K562 (cell line): ENCODE results near the gene SLC35B4. TPM values are rescaled to one million over a fixed set of nuclear protein-coding genes. Genes with fewer than 3 reads are reported as not detected.

Experiments
- ATF1 ChIP-seq, 2 experiments: fragments of 450-650 bp in 1 of 2; IDR thresholded peaks; 2 replicates each; pipeline ENCODE4 v1.6.1; 2016; ENCODE audit warnings: missing compliant biosample characterization in 1 of 2, missing genetic modification characterization in 1 of 2
- BDP1 ChIP-seq: IDR thresholded peaks from 3 replicates; pipeline ENCODE4 v1.6.1; 2011; ENCODE audit not compliant: insufficient read length, insufficient read depth
- CBFA2T2 ChIP-seq: fragments of 450-650 bp; conservative IDR thresholded peaks from 2 replicates; pipeline ENCODE4 v1.6.1; 2017; ENCODE audit warnings: mild to moderate bottlenecking
- CCAR2 ChIP-seq: fragments of 200-400 bp; formaldehyde crosslinking; IDR thresholded peaks from 2 replicates; pipeline ENCODE4 v1.6.1; 2017; ENCODE audit warnings: mild to moderate bottlenecking, low read depth, low read length
- HOXB6 ChIP-seq: fragments of 250-450 bp; sonication (Bioruptor Pico); IDR thresholded peaks from 2 replicates; pipeline ENCODE4 v1.5.1; 2022; ENCODE audit warnings: mild to moderate bottlenecking, borderline replicate concordance
- KLF1 ChIP-seq: fragments of 450-650 bp; IDR thresholded peaks from 2 replicates; pipeline ENCODE4 v1.6.1; 2016; ENCODE audit warnings: missing genetic modification characterization, missing compliant biosample characterization
- MAFK ChIP-seq: IDR thresholded peaks from 2 replicates; pipeline ENCODE4 v1.6.1; 2011; ENCODE audit warnings: low read length, improper control_type of control experiment
- NUFIP1 ChIP-seq: fragments of 450-650 bp; IDR thresholded peaks from 2 replicates; pipeline ENCODE4 v1.6.1; 2018; ENCODE audit not compliant: partially characterized antibody
- PTRF ChIP-seq: fragments of 450-650 bp; IDR thresholded peaks from 2 replicates; pipeline ENCODE4 v1.6.1; 2016; ENCODE audit warnings: mild to moderate bottlenecking, missing genetic modification characterization, missing compliant biosample characterization
- RBM17 ChIP-seq: fragments of 200-400 bp; formaldehyde crosslinking; IDR thresholded peaks from 2 replicates; pipeline ENCODE4 v1.6.1; 2017; ENCODE audit warnings: low read depth, mild to moderate bottlenecking, low read length, borderline replicate concordance
- SMAD2 ChIP-seq: fragments of 150-350 bp; IDR thresholded peaks from 2 replicates; pipeline ENCODE4 v1.6.1; 2014; ENCODE audit warnings: low read depth, mild to moderate bottlenecking, low read length
- SMAD3 ChIP-seq: fragments of 450-650 bp; formaldehyde crosslinking; conservative IDR thresholded peaks from 2 replicates; pipeline ENCODE4 v1.4.0; 2020; ENCODE audit warnings: mild to moderate bottlenecking
- SP1 ChIP-seq: sonication (generic); formaldehyde crosslinking; IDR thresholded peaks from 2 replicates; pipeline ENCODE4 v1.8.1; 2022; ENCODE audit warnings: mild to moderate bottlenecking, missing genetic modification reagents
- ZC3H11A ChIP-seq: IDR thresholded peaks from 2 replicates; pipeline ENCODE4 v1.6.1; 2012; ENCODE audit warnings: low read depth, low read length, improper control_type of control experiment
- ZNF165 ChIP-seq: fragments of 250-450 bp; sonication (Bioruptor Pico); IDR thresholded peaks from 2 replicates; pipeline ENCODE4 v1.4.0; 2020; ENCODE audit warnings: borderline replicate concordance
- ZNF184 ChIP-seq: sonication (generic); formaldehyde crosslinking; IDR thresholded peaks from 2 replicates; pipeline ENCODE4 v1.5.0; 2020; ENCODE audit warnings: missing genetic modification reagents
- polyA plus RNA-seq, 8 experiments: library from polyadenylated mRNA; depleted of rRNA in 4 of 8; stranded (reverse) in 5 of 8; unstranded in 3 of 8; fragments of >200 nt; fragmentation: Nextera tagmentation in 2 of 8; fragmentation: Illumina TruSeq in 1 of 8; extraction: Ambion mirVana in 2 of 8; extraction: Trizol in 1 of 8; gene quantifications; 2 replicates each; pipeline versions ENCODE4 v1.2.1 to v1.2.3, GENCODE V29; 2011 to 2014; ENCODE audit warnings: inconsistent platforms in 1 of 8, missing spikeins in 1 of 8
- total RNA-seq, 7 experiments: library from RNA; depleted of rRNA in 6 of 7; stranded (reverse); fragments of >200 nt in 6 of 7; fragmentation: Illumina TruSeq in 2 of 7; extraction: Trizol in 2 of 7; gene quantifications; 2 replicates each; pipeline versions ENCODE4 v1.2.1 to v1.2.3, GENCODE V29; 2011 to 2021; ENCODE audit warnings: low replicate concordance in 1 of 7
- TF ChIP-seq, protein P1 (sequence below): fragments of 450-650 bp; IDR thresholded peaks from 2 replicates; pipeline ENCODE4 v1.6.1; 2016; ENCODE audit warnings: borderline replicate concordance
- TF ChIP-seq, protein P2 (sequence below): fragments of 450-650 bp; formaldehyde crosslinking; IDR thresholded peaks from 2 replicates; pipeline ENCODE4 v1.4.0; 2022; ENCODE audit warnings: missing genetic modification characterization
- TF ChIP-seq, protein P3 (sequence below): fragments of 450-650 bp; formaldehyde crosslinking; IDR thresholded peaks from 2 replicates; pipeline ENCODE4 v1.4.0; 2020; ENCODE audit warnings: mild to moderate bottlenecking, moderate library complexity
- TF ChIP-seq, protein P4 (sequence below): sonication (generic); formaldehyde crosslinking; IDR thresholded peaks from 2 replicates; pipeline ENCODE4 v1.8.1; 2023; ENCODE audit warnings: mild to moderate bottlenecking, missing genetic modification reagents, moderate library complexity
- TF ChIP-seq, protein P5 (sequence below): sonication (generic); formaldehyde crosslinking; IDR thresholded peaks from 2 replicates; pipeline ENCODE4 v1.8.1; 2023; ENCODE audit warnings: mild to moderate bottlenecking, missing genetic modification reagents

Gene SLC35B4
- total and polyA plus RNA-seq, 9 of the 15 experiments (the other 6 are each of a cell fraction or from before 2014, with no cell fraction given) = 6.1 to 34.9 (median 17.6) TPM

DNA sequence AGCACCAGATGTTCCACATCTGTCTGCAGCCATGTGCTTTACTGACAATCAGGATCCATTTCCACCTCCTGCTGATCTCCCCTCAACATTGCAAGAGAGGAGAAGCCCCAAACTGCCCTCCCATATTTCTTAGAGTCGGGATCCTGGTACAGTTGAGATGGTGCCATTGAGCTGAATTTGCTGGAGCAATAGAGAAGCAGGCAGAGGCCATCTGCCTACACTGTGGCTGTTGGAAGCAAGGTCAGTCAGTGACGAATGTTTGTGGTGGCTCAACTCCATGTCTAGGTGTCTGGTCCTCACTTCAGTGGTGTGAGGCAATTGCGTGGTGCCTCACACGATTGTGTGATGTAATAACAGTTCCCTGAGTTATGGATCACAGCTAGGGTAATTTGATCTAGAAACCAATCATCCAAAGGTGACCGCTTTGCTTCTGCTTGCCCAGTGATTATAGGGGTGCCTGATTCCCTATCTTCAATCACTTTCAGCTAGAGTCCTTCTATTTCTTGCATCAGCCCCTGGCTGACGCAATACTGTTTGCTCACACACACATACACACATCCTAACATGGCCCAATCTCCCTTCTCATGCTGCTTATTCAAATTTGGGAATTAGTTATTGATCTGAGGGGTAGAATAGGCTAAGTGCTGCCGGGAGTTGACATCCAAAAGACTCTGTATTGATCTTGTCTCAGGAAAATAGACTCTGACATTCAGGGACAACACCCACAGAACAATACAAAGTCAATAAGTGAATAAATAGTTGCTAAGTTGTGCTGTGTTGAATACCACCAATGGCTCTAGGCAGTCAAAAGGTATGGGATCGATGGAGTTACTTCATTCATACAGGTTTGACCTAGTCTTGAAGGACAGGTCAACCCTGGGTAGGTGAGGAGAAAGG, 46.1 kb upstream of the SLC35B4 start (continued):
- TF ChIP-seq, protein P1, sequence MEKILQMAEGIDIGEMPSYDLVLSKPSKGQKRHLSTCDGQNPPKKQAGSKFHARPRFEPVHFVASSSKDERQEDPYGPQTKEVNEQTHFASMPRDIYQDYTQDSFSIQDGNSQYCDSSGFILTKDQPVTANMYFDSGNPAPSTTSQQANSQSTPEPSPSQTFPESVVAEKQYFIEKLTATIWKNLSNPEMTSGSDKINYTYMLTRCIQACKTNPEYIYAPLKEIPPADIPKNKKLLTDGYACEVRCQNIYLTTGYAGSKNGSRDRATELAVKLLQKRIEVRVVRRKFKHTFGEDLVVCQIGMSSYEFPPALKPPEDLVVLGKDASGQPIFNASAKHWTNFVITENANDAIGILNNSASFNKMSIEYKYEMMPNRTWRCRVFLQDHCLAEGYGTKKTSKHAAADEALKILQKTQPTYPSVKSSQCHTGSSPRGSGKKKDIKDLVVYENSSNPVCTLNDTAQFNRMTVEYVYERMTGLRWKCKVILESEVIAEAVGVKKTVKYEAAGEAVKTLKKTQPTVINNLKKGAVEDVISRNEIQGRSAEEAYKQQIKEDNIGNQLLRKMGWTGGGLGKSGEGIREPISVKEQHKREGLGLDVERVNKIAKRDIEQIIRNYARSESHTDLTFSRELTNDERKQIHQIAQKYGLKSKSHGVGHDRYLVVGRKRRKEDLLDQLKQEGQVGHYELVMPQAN = no peak
- TF ChIP-seq SMAD3 (CRISPR knock-in tag) (peak; percentile 74), SP1 (no peak), MAFK (no peak), ZC3H11A (no peak), NUFIP1 (no peak), CCAR2 (no peak), BDP1 (no peak), RBM17 (no peak), KLF1 (tag) (no peak), ATF1 (CRISPR knock-in tag; IDR thresholded peaks at IDR 0.05) (no peak), ATF1 (tag; IDR thresholded peaks at IDR 0.05) (peak; percentile 56), ZNF165 (no peak), CBFA2T2 (no peak), ZNF184 (CRISPR knock-in tag) (no peak), SMAD2 (no peak), HOXB6 (CRISPR knock-in tag) (no peak), PTRF (no peak)
- TF ChIP-seq, protein P2, sequence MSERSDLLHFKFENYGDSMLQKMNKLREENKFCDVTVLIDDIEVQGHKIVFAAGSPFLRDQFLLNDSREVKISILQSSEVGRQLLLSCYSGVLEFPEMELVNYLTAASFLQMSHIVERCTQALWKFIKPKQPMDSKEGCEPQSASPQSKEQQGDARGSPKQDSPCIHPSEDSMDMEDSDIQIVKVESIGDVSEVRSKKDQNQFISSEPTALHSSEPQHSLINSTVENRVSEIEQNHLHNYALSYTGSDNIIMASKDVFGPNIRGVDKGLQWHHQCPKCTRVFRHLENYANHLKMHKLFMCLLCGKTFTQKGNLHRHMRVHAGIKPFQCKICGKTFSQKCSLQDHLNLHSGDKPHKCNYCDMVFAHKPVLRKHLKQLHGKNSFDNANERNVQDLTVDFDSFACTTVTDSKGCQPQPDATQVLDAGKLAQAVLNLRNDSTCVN (CRISPR knock-in tag) = 0 out of 2 replicates have a peak, but pooled peaks have one; percentile 6
- TF ChIP-seq, protein P3, sequence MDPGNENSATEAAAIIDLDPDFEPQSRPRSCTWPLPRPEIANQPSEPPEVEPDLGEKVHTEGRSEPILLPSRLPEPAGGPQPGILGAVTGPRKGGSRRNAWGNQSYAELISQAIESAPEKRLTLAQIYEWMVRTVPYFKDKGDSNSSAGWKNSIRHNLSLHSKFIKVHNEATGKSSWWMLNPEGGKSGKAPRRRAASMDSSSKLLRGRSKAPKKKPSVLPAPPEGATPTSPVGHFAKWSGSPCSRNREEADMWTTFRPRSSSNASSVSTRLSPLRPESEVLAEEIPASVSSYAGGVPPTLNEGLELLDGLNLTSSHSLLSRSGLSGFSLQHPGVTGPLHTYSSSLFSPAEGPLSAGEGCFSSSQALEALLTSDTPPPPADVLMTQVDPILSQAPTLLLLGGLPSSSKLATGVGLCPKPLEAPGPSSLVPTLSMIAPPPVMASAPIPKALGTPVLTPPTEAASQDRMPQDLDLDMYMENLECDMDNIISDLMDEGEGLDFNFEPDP (CRISPR knock-in tag) = no peak
- TF ChIP-seq, protein P4, sequence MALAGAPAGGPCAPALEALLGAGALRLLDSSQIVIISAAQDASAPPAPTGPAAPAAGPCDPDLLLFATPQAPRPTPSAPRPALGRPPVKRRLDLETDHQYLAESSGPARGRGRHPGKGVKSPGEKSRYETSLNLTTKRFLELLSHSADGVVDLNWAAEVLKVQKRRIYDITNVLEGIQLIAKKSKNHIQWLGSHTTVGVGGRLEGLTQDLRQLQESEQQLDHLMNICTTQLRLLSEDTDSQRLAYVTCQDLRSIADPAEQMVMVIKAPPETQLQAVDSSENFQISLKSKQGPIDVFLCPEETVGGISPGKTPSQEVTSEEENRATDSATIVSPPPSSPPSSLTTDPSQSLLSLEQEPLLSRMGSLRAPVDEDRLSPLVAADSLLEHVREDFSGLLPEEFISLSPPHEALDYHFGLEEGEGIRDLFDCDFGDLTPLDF = 0 out of 2 replicates have a peak, but pooled peaks have one; percentile 14
- TF ChIP-seq, protein P5, sequence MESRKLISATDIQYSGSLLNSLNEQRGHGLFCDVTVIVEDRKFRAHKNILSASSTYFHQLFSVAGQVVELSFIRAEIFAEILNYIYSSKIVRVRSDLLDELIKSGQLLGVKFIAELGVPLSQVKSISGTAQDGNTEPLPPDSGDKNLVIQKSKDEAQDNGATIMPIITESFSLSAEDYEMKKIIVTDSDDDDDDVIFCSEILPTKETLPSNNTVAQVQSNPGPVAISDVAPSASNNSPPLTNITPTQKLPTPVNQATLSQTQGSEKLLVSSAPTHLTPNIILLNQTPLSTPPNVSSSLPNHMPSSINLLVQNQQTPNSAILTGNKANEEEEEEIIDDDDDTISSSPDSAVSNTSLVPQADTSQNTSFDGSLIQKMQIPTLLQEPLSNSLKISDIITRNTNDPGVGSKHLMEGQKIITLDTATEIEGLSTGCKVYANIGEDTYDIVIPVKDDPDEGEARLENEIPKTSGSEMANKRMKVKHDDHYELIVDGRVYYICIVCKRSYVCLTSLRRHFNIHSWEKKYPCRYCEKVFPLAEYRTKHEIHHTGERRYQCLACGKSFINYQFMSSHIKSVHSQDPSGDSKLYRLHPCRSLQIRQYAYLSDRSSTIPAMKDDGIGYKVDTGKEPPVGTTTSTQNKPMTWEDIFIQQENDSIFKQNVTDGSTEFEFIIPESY = no peak
